Measurements from ENCODE around the gene CARS2. TPM values are rescaled to one million over a fixed set of nuclear protein-coding genes. Genes with fewer than 3 reads are reported as not detected.
"Not testable (repeated sequence)": the region's sequence is repeated elsewhere in the genome, so short reads cannot be mapped to it uniquely, and the experiment has no call there.

Gene CARS2
- total and polyA plus RNA-seq, 5 donors from 2014 or later, result 23.1 to 71.4 (median 35.2) TPM

DNA sequence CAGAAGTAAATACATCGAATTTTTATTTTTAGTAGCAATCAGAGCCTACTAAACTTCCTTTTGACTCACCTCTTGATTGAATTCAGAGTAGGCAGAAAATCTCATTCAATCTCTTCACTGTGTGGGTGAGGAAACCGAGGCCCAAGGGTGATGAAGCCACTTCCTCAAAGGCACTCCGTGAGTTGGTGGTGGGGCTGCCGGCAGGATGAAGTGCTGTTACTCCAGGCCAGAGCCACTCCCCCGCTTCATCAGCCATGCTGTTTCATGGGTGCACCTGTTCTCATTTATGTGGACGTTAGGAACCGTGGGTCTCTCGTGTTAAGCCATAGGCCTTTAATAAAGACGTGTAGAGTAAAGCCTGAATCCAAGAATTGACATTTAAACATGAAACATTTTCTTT is 20.8 kb upstream of the CARS2 start:
- no peaks in the 10 kb centered on the region for H3K27me3 ChIP-seq (ENCODE audit: control insufficient read depth, insufficient read depth, low read length)
- Mint-ChIP-seq H3K36me3 (no peaks in the 10 kb centered on the region), H3K4me3 (peak overlapping the region in 3 of 4 donors; percentile 21 to 59 (median 22)), H3K27me3 (no peaks in the 10 kb centered on the region), H3K27ac (peak overlapping the region in 2 of 3 donors; percentile 36 to 89), H3K9me3 (peaks cover 0 to 1% (median 0%) of the 10 kb centered on the region in 7 donors), H3K4me1 (peaks cover 19 to 40% (median 22%) of the 10 kb centered on the region in 4 donors)
- no peaks in the 10 kb centered on the region for H3K9me3 ChIP-seq (ENCODE audit: control insufficient read depth in 2 of 2, low read length in 2 of 2)
- peaks cover 7% of the 10 kb centered on the region for H3K4me1 ChIP-seq (ENCODE audit: control insufficient read depth, insufficient read depth, low read length, poor library complexity, severe bottlenecking)
- peaks cover 4% of the 10 kb centered on the region for H3K36me3 ChIP-seq (ENCODE audit: control insufficient read depth, insufficient read depth, low read length)
- peak; percentile 74 to 77 for ATAC-seq (ENCODE audit: low read depth in 2 of 2)
- peak in 2 of 3 donors; percentile 34 to 76 for DNase-seq
- peak overlapping the region; percentile 47 for H3K4me3 ChIP-seq (ENCODE audit: low read depth, low read length)
- no peak overlapping the region for H3K27ac ChIP-seq (ENCODE audit: insufficient read depth, low read length, poor library complexity, severe bottlenecking)

DNA sequence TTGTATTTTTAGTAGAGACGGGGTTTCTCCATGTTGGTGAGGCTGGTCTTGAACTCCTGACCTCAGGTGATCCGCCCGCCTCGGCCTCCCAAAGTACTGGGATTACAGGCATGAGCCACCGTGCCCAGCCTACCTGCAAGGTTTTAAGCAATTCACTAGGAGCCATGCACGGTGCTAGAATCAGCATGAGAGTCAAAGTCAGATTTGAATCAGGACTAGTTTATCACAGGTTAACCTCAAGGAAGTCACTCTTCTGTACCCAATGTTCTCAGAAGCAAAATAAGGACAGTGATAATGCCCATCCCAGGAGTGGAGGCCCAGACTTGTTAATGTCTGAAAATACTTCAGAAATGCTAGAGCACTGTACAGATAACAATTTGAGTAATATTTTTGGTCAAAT is 20.2 kb upstream of the CARS2 start:
- H3K9me3 Mint-ChIP-seq; H3K27me3 ChIP-seq (ENCODE audit: control insufficient read depth, insufficient read depth, low read length); H3K27ac ChIP-seq (ENCODE audit: insufficient read depth, low read length, poor library complexity, severe bottlenecking); H3K4me1 ChIP-seq (ENCODE audit: control insufficient read depth, insufficient read depth, low read length, poor library complexity, severe bottlenecking); H3K9me3 ChIP-seq (ENCODE audit: control insufficient read depth in 2 of 2, low read length in 2 of 2); H3K36me3 ChIP-seq (ENCODE audit: control insufficient read depth, insufficient read depth, low read length); H3K36me3 Mint-ChIP-seq; DNase-seq; ATAC-seq (ENCODE audit: low read depth in 2 of 2); H3K27me3 Mint-ChIP-seq: not testable (repeated sequence)
- H3K4me1 Mint-ChIP-seq, result peaks cover 19 to 41% (median 23%) of the 10 kb centered on the region in 4 donors
- H3K27ac Mint-ChIP-seq, result peak overlapping the region in 1 of 3 donors; percentile 36
- H3K4me3 ChIP-seq (ENCODE audit: low read depth, low read length), result peak overlapping the region; percentile 47
- H3K4me3 Mint-ChIP-seq, result peak overlapping the region in 1 of 4 donors; percentile 59

DNA sequence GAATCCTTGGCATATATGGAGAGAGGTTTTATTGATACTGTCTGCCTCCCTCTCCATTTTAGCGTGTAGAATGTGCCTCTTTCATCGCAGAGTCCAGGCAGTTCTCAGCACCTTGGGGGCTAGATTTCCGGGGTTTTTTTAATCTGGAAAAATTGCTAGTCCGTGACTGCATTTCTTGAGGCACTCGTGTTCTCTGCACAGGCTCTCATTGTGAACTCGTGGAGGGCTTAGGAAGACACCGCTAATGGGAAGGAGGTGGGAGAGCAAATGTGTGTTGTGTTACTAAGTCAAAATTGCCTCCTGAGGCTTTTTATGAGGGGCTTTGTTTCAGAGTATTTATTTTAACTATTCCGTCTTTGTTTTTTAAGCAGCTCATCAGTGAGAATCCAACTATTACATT is 17.7 kb upstream of the CARS2 start:
- H3K9me3 ChIP-seq (ENCODE audit: control insufficient read depth in 2 of 2, low read length in 2 of 2), result no peaks in the 10 kb centered on the region
- H3K27me3 ChIP-seq (ENCODE audit: control insufficient read depth, insufficient read depth, low read length), result no peaks in the 10 kb centered on the region
- H3K4me3 ChIP-seq (ENCODE audit: low read depth, low read length), result no peak overlapping the region
- H3K27ac Mint-ChIP-seq, result no peak overlapping the region
- H3K27ac ChIP-seq (ENCODE audit: insufficient read depth, low read length, poor library complexity, severe bottlenecking), result no peak overlapping the region
- H3K27me3 Mint-ChIP-seq, result no peaks in the 10 kb centered on the region
- peaks cover 7% of the 10 kb centered on the region for H3K4me1 ChIP-seq (ENCODE audit: control insufficient read depth, insufficient read depth, low read length, poor library complexity, severe bottlenecking)
- ATAC-seq (ENCODE audit: low read depth in 2 of 2) (no peak), DNase-seq (no peak)
- H3K36me3 Mint-ChIP-seq, result peaks cover 6% of the 10 kb centered on the region
- no peak overlapping the region for H3K4me3 Mint-ChIP-seq
- peaks cover 22% of the 10 kb centered on the region for H3K36me3 ChIP-seq (ENCODE audit: control insufficient read depth, insufficient read depth, low read length)
- peaks cover 0 to 1% (median 0%) of the 10 kb centered on the region in 7 donors for H3K9me3 Mint-ChIP-seq
- peaks cover 15 to 47% (median 22%) of the 10 kb centered on the region in 4 donors for H3K4me1 Mint-ChIP-seq

DNA sequence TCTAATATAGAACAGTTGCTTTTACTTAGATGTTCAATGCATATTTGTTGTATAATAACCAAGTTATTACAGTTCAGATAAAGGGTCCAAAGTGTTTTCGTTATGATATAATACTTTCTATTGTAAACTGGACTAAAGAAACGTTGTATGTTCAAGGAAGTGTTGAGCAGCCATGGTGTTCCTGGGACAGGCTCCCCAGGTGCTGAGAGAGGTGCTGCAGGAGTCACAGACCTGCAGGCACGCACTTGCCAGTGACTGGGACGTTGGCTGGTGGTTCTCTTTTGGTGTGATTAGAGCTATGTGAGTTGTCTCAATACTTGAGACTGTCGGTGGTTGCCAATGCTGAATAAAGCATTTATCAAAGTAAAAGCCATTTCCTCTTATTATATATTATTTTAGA is 17.1 kb upstream of the CARS2 start:
- Histone ChIP-seq H3K9me3 (ENCODE audit: control insufficient read depth in 2 of 2, low read length in 2 of 2) (no peaks in the 10 kb centered on the region), H3K27me3 (ENCODE audit: control insufficient read depth, insufficient read depth, low read length) (no peaks in the 10 kb centered on the region), H3K36me3 (ENCODE audit: control insufficient read depth, insufficient read depth, low read length) (peaks cover 22% of the 10 kb centered on the region), H3K4me3 (ENCODE audit: low read depth, low read length) (no peak overlapping the region), H3K4me1 (ENCODE audit: control insufficient read depth, insufficient read depth, low read length, poor library complexity, severe bottlenecking) (peaks cover 12% of the 10 kb centered on the region), H3K27ac (ENCODE audit: insufficient read depth, low read length, poor library complexity, severe bottlenecking) (no peak overlapping the region)
- DNase-seq, result no peak
- no peak for ATAC-seq (ENCODE audit: low read depth in 2 of 2)
- Mint-ChIP-seq H3K4me1 (peaks cover 11 to 51% (median 22%) of the 10 kb centered on the region in 4 donors), H3K4me3 (no peak overlapping the region), H3K36me3 (peaks cover 6% of the 10 kb centered on the region), H3K9me3 (peaks cover 0 to 1% (median 0%) of the 10 kb centered on the region in 7 donors), H3K27me3 (no peaks in the 10 kb centered on the region), H3K27ac (no peak overlapping the region)

DNA sequence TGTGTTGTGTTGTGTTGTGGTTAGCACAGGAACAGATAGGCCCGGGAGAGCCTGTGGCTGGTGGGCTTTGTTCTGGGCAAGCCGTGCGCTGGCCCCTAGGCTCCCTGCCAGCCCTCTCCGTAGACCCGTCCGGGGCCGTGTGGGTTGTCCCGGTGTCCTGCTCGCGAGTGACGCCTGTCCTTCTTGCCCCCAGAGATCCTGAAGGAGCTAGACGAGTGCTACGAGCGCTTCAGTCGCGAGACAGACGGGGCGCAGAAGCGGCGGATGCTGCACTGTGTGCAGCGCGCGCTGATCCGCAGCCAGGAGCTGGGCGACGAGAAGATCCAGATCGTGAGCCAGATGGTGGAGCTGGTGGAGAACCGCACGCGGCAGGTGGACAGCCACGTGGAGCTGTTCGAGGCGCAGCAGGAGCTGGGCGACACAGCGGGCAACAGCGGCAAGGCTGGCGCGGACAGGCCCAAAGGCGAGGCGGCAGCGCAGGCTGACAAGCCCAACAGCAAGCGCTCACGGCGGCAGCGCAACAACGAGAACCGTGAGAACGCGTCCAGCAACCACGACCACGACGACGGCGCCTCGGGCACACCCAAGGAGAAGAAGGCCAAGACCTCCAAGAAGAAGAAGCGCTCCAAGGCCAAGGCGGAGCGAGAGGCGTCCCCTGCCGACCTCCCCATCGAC is 13.3 kb upstream of the CARS2 start:
- Mint-ChIP-seq H3K36me3 (peaks cover 6% of the 10 kb centered on the region), H3K27me3 (peaks cover 8% of the 10 kb centered on the region), H3K4me1 (peaks cover 4 to 44% (median 25%) of the 10 kb centered on the region in 4 donors), H3K27ac (no peak overlapping the region), H3K9me3 (peaks cover 0 to 1% (median 0%) of the 10 kb centered on the region in 7 donors), H3K4me3 (peak overlapping the region in 2 of 4 donors; percentile 19 to 36)
- Histone ChIP-seq H3K36me3 (ENCODE audit: control insufficient read depth, insufficient read depth, low read length) (peaks cover 22% of the 10 kb centered on the region), H3K4me1 (ENCODE audit: control insufficient read depth, insufficient read depth, low read length, poor library complexity, severe bottlenecking) (peaks cover 22% of the 10 kb centered on the region), H3K27ac (ENCODE audit: insufficient read depth, low read length, poor library complexity, severe bottlenecking) (no peak overlapping the region), H3K27me3 (ENCODE audit: control insufficient read depth, insufficient read depth, low read length) (no peaks in the 10 kb centered on the region), H3K4me3 (ENCODE audit: low read depth, low read length) (no peak overlapping the region), H3K9me3 (ENCODE audit: control insufficient read depth in 2 of 2, low read length in 2 of 2) (no peaks in the 10 kb centered on the region)
- DNase-seq, result no peak
- ATAC-seq (ENCODE audit: low read depth in 2 of 2), result no peak

DNA sequence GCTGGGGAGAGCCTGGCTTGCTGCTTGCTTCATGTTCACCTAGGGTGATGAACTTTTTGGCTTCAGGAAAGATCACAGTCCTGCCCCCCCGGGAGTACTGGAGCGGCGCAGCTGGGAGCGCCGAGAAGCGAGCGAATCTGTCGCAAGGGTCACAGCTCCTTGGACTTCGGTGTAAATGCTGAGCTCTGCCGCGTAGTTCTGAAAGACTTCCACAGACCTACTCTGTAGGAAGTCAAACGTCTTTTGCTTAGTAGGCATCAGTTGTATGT is 10.3 kb upstream of the CARS2 start:
- H3K27ac ChIP-seq (ENCODE audit: insufficient read depth, low read length, poor library complexity, severe bottlenecking), result peak overlapping the region; percentile 97
- no peaks in the 10 kb centered on the region for H3K9me3 ChIP-seq (ENCODE audit: control insufficient read depth in 2 of 2, low read length in 2 of 2)
- peaks cover 18% of the 10 kb centered on the region for H3K36me3 ChIP-seq (ENCODE audit: control insufficient read depth, insufficient read depth, low read length)
- peaks cover 0 to 2% (median 0%) of the 10 kb centered on the region in 7 donors for H3K9me3 Mint-ChIP-seq
- H3K27ac Mint-ChIP-seq, result peak overlapping the region in 2 of 3 donors; percentile 87 to 98
- peak in 1 of 3 donors; percentile 7 for DNase-seq
- peaks cover 6% of the 10 kb centered on the region for H3K36me3 Mint-ChIP-seq
- peaks cover 11 to 35% (median 27%) of the 10 kb centered on the region in 4 donors for H3K4me1 Mint-ChIP-seq
- peaks cover 31% of the 10 kb centered on the region for H3K4me1 ChIP-seq (ENCODE audit: control insufficient read depth, insufficient read depth, low read length, poor library complexity, severe bottlenecking)
- no peak for ATAC-seq (ENCODE audit: low read depth in 2 of 2)
- H3K4me3 Mint-ChIP-seq, result peak overlapping the region; percentile 96 to 100 (median 99)
- peak overlapping the region; percentile 80 for H3K4me3 ChIP-seq (ENCODE audit: low read depth, low read length)
- H3K27me3 Mint-ChIP-seq, result peaks cover 18% of the 10 kb centered on the region
- H3K27me3 ChIP-seq (ENCODE audit: control insufficient read depth, insufficient read depth, low read length), result no peaks in the 10 kb centered on the region

DNA sequence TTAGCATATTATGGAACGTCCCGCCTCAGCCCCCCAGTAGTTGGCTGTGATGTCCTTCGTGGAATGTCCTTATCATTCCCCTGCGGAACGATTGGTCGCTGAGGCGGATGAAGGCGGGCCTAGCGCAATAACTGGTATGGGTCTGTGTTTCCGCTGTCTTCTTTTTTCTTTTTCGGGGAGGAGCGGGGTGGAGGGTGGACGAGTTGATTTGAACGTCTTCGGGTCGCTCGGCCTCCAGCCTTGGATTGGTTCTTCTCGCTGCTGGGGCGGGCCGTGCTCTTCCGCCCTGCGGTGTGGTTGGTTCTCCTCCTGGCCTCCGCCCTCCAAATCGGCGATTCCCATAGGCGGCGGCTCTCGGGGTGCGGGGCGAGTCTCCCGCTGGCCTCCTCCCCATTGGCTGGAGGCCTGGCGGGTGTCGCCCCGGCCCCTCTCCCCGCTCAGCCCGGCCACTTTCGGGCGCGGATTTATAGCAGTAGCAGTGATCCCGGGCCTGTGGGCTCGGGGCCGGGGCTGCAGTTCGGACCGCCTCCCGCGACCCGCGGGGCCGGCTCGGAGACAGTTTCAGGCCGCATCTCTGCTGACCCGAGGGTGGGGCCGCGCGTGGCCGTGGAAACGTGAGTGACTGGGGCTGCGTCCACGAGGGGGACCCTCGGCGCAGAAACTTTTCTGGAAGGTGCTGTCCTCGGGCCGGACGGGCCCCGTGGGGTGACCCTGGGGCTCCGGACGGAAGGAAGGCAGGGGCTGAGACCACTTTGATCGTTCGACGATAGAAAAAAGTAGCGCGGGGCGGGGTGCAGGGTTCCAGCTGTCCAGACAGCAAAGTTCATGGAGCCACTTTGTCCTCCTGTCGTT is 9.7 kb upstream of the CARS2 start:
- Histone ChIP-seq H3K4me1 (ENCODE audit: control insufficient read depth, insufficient read depth, low read length, poor library complexity, severe bottlenecking) (peaks cover 31% of the 10 kb centered on the region), H3K4me3 (ENCODE audit: low read depth, low read length) (peak overlapping the region; percentile 90), H3K27me3 (ENCODE audit: control insufficient read depth, insufficient read depth, low read length) (no peaks in the 10 kb centered on the region), H3K9me3 (ENCODE audit: control insufficient read depth in 2 of 2, low read length in 2 of 2) (no peaks in the 10 kb centered on the region), H3K36me3 (ENCODE audit: control insufficient read depth, insufficient read depth, low read length) (peaks cover 13% of the 10 kb centered on the region), H3K27ac (ENCODE audit: insufficient read depth, low read length, poor library complexity, severe bottlenecking) (peak overlapping the region; percentile 97)
- peak; percentile 94 to 100 (median 98) for DNase-seq
- peaks cover 11 to 35% (median 28%) of the 10 kb centered on the region in 4 donors for H3K4me1 Mint-ChIP-seq
- H3K9me3 Mint-ChIP-seq, result peaks cover 0 to 2% (median 0%) of the 10 kb centered on the region in 7 donors
- H3K4me3 Mint-ChIP-seq, result peak overlapping the region; percentile 96 to 100 (median 99)
- ATAC-seq (ENCODE audit: low read depth in 2 of 2), result peak; percentile 67 to 71
- H3K27ac Mint-ChIP-seq, result peak overlapping the region; percentile 98 to 99 (median 99)
- peaks cover 18% of the 10 kb centered on the region for H3K27me3 Mint-ChIP-seq
- peaks cover 6% of the 10 kb centered on the region for H3K36me3 Mint-ChIP-seq

Measured in CD4-positive, CD25-positive, alpha-beta regulatory T cell (primary cell).